ENCODE data around the gene TRIM34. TPM values are rescaled to one million over a fixed set of nuclear protein-coding genes. Genes with fewer than 3 reads are reported as not detected.

TRIM34 gene
- total RNA-seq, 1 experiment from 2014 or later, result 9.9 TPM

GRCh38 chr11:5631417-5631816 is 6.6 kb downstream of the TRIM34 start:
- CTCF ChIA-PET, result no interaction called here
- no peaks in the 10 kb centered on the region for H3K27me3 Mint-ChIP-seq (ENCODE audit: unreplicated experiment)

GRCh38 chr11:5631969-5632635 is 7.3 kb downstream of the TRIM34 start:
- no peak overlapping the region for H3K27ac Mint-ChIP-seq (ENCODE audit: unreplicated experiment)
- peaks cover 5% of the 10 kb centered on the region for H3K36me3 Mint-ChIP-seq (ENCODE audit: insufficient read depth, unreplicated experiment)
- no peak for TF ChIP-seq CTCF (IDR thresholded peaks at IDR 0.05; ENCODE audit: unreplicated experiment)
- BruUV-seq (replicated peaks), result no TSS peak
- H3K27me3 Mint-ChIP-seq (ENCODE audit: unreplicated experiment), result no peaks in the 10 kb centered on the region
- H3K4me3 Mint-ChIP-seq (ENCODE audit: low read depth, unreplicated experiment), result no peak overlapping the region
- no peaks in the 10 kb centered on the region for H3K9me3 Mint-ChIP-seq (ENCODE audit: low read depth, unreplicated experiment)
- intact Hi-C loops (cut with micrococcal nuclease; ENCODE audit: unreplicated experiment), result no loop called here
- H3K4me1 Mint-ChIP-seq (ENCODE audit: low read depth, unreplicated experiment), result no peaks in the 10 kb centered on the region
- DNase-seq, result no peak
- CTCF ChIA-PET, result no interaction called here

More at GRCh38 chr11:5631417-5631816, 6.6 kb downstream of the TRIM34 start:
- Mint-ChIP-seq H3K4me1 (ENCODE audit: low read depth, unreplicated experiment) (peaks cover 2% of the 10 kb centered on the region), H3K9me3 (ENCODE audit: low read depth, unreplicated experiment) (no peaks in the 10 kb centered on the region), H3K4me3 (ENCODE audit: low read depth, unreplicated experiment) (no peak overlapping the region), H3K27ac (ENCODE audit: unreplicated experiment) (no peak overlapping the region), H3K36me3 (ENCODE audit: insufficient read depth, unreplicated experiment) (peaks cover 5% of the 10 kb centered on the region)
- DNase-seq, result no peak
- BruUV-seq (replicated peaks), result no TSS peak
- intact Hi-C loops (cut with micrococcal nuclease; ENCODE audit: unreplicated experiment), result no loop called here
- no peak for TF ChIP-seq CTCF (IDR thresholded peaks at IDR 0.05; ENCODE audit: unreplicated experiment)

GRCh38 chr11:5639953-5640352 is 15.2 kb downstream of the TRIM34 start:
- no TSS peak for BruUV-seq (replicated peaks)
- no peak for DNase-seq
- CTCF ChIA-PET, result interaction anchor here (0.6 kb wide), 1 partner anchor 17 kb away, joined by 3 read pairs; no protein-coding TSS in a partner anchor
- Mint-ChIP-seq H3K27ac (ENCODE audit: unreplicated experiment) (no peak overlapping the region), H3K4me3 (ENCODE audit: low read depth, unreplicated experiment) (no peak overlapping the region), H3K9me3 (ENCODE audit: low read depth, unreplicated experiment) (no peaks in the 10 kb centered on the region), H3K36me3 (ENCODE audit: insufficient read depth, unreplicated experiment) (no peaks in the 10 kb centered on the region), H3K4me1 (ENCODE audit: low read depth, unreplicated experiment) (no peaks in the 10 kb centered on the region), H3K27me3 (ENCODE audit: unreplicated experiment) (no peaks in the 10 kb centered on the region)
- no peak for TF ChIP-seq CTCF (IDR thresholded peaks at IDR 0.05; ENCODE audit: unreplicated experiment)
- intact Hi-C loops (cut with micrococcal nuclease; ENCODE audit: unreplicated experiment), result no loop called here

GRCh38 chr11:5643585-5643984 is 18.8 kb downstream of the TRIM34 start:
- no peak for TF ChIP-seq CTCF (IDR thresholded peaks at IDR 0.05; ENCODE audit: unreplicated experiment)
- no peak overlapping the region for H3K27ac Mint-ChIP-seq (ENCODE audit: unreplicated experiment)
- H3K36me3 Mint-ChIP-seq (ENCODE audit: insufficient read depth, unreplicated experiment), result no peaks in the 10 kb centered on the region
- intact Hi-C loops (cut with micrococcal nuclease; ENCODE audit: unreplicated experiment), result no loop called here
- H3K4me1 Mint-ChIP-seq (ENCODE audit: low read depth, unreplicated experiment), result no peaks in the 10 kb centered on the region
- H3K9me3 Mint-ChIP-seq (ENCODE audit: low read depth, unreplicated experiment), result no peaks in the 10 kb centered on the region
- CTCF ChIA-PET, result no interaction called here
- H3K27me3 Mint-ChIP-seq (ENCODE audit: unreplicated experiment), result no peaks in the 10 kb centered on the region
- no peak overlapping the region for H3K4me3 Mint-ChIP-seq (ENCODE audit: low read depth, unreplicated experiment)
- no TSS peak for BruUV-seq (replicated peaks)
- DNase-seq, result no peak
